ENCODE measurements around the gene PLK5.

Gene PLK5

GRCh38 chr19:1511318-1512317, 12.3 kb upstream of the PLK5 start:
- no peak for TF ChIP-seq CTCF (IDR thresholded peaks at IDR 0.05; ENCODE audit: borderline replicate concordance, insufficient read depth, low read depth, low read length)
- no peak overlapping the region for H3K4me3 ChIP-seq (ENCODE audit: low read depth, low read length)

GRCh38 chr19:1512671-1513498, 11.0 kb upstream of the PLK5 start, which contains the start of gene ADAMTSL5:
Gene ADAMTSL5 (minus strand): TSS chr19:1513019. CDS start chr19:1510943, 2,076 bp downstream.
- H3K4me3 ChIP-seq (ENCODE audit: low read depth, low read length), result no peak within 1 kb of the TSS
- peak; percentile 25; the same call in 1 of the 2 replicates for TF ChIP-seq CTCF (IDR thresholded peaks at IDR 0.05; ENCODE audit: borderline replicate concordance, insufficient read depth, low read depth, low read length)

- TF ChIP-seq CTCF (IDR thresholded peaks at IDR 0.05; ENCODE audit: borderline replicate concordance, insufficient read depth, low read depth, low read length), result peak; percentile 77
- no peak overlapping the region for H3K4me3 ChIP-seq (ENCODE audit: low read depth, low read length)
Observed at GRCh38 chr19:1513499-1514294, 10.2 kb upstream of the PLK5 start.

GRCh38 chr19:1514295-1514661, 9.6 kb upstream of the PLK5 start:
- no peak overlapping the region for H3K4me3 ChIP-seq (ENCODE audit: low read depth, low read length)
- TF ChIP-seq CTCF (IDR thresholded peaks at IDR 0.05; ENCODE audit: borderline replicate concordance, insufficient read depth, low read depth, low read length), result no peak

- TF ChIP-seq CTCF (IDR thresholded peaks at IDR 0.05; ENCODE audit: borderline replicate concordance, insufficient read depth, low read depth, low read length), result no peak
- H3K4me3 ChIP-seq (ENCODE audit: low read depth, low read length), result no peak overlapping the region
Observed at GRCh38 chr19:1514986-1515721, 8.7 kb upstream of the PLK5 start.

GRCh38 chr19:1516395-1516753, 7.5 kb upstream of the PLK5 start:
- no peak overlapping the region for H3K4me3 ChIP-seq (ENCODE audit: low read depth, low read length)
- TF ChIP-seq CTCF (IDR thresholded peaks at IDR 0.05; ENCODE audit: borderline replicate concordance, insufficient read depth, low read depth, low read length), result no peak

All from GM12875 (cell line).